GM23338 (cell line): ENCODE results near the gene FUT7. TPM values are rescaled to one million over a fixed set of nuclear protein-coding genes. Genes with fewer than 3 reads are reported as not detected.

Experiments used
- ATAC-seq: fragments of 200-7000 bp; cut with Tn5 transposase; 3 replicates; pipeline ENCODE4 v1.9.1; 2020
- DNase-seq: peaks from one replicate; pipeline ENCODE4 v3.0.0-alpha.2; 2015; ENCODE audit warnings: low spot score
- H2AFZ ChIP-seq: fragments of 200-600 bp; sonication (generic); 2 replicates; pipeline ENCODE4 v1.8.0; 2016; ENCODE audit warnings: antibody characterized with exemption, mild to moderate bottlenecking, moderate library complexity
- H3F3A ChIP-seq: fragments of 200-600 bp; sonication (generic); replicated peaks from 2 replicates; pipeline ENCODE4 v1.8.0; 2017; ENCODE audit warnings: antibody characterized with exemption, mixed run types, low read depth
- H3K27ac ChIP-seq: fragments of 200-600 bp; sonication (generic); 2 replicates; pipeline ENCODE4 v1.6.1; 2016; ENCODE audit warnings: low read depth
- H3K27me3 ChIP-seq: fragments of 200-600 bp; sonication (generic); 2 replicates; pipeline ENCODE4 v1.8.0; 2016; ENCODE audit warnings: mild to moderate bottlenecking, mixed run types, moderate library complexity; ENCODE audit not compliant: insufficient read depth
- H3K36me3 ChIP-seq: fragments of 200-600 bp; sonication (generic); 2 replicates; pipeline ENCODE4 v1.8.0; 2016; ENCODE audit warnings: mild to moderate bottlenecking; ENCODE audit not compliant: insufficient read depth
- H3K4me1 ChIP-seq: fragments of 200-600 bp; sonication (generic); 2 replicates; pipeline ENCODE4 v1.8.0; 2016; ENCODE audit warnings: mild to moderate bottlenecking, moderate library complexity; ENCODE audit not compliant: insufficient read depth
- H3K4me2 ChIP-seq: fragments of 200-600 bp; sonication (generic); 2 replicates; pipeline ENCODE4 v1.7.1; 2017; ENCODE audit warnings: mixed run types
- H3K4me3 ChIP-seq: fragments of 200-600 bp; sonication (generic); 2 replicates; pipeline ENCODE4 v1.6.1; 2016; ENCODE audit warnings: mixed run types
- H3K79me2 ChIP-seq: fragments of 200-600 bp; sonication (generic); replicated peaks from 2 replicates; pipeline ENCODE4 v1.8.0; 2017; ENCODE audit warnings: mild to moderate bottlenecking; ENCODE audit not compliant: insufficient read depth
- H3K9me2 ChIP-seq: fragments of 200-600 bp; sonication (generic); 2 replicates; pipeline ENCODE4 v1.8.0; 2017; ENCODE audit not compliant: insufficient read depth
- H4K20me1 ChIP-seq: fragments of 200-600 bp; sonication (generic); replicated peaks from 2 replicates; pipeline ENCODE4 v1.8.0; 2017; ENCODE audit warnings: mild to moderate bottlenecking; ENCODE audit not compliant: insufficient read depth
- H3K27ac Mint-ChIP-seq: 2 replicates; pipeline ENCODE4 v1.8.0; 2020; ENCODE audit warnings: inconsistent platforms, mild to moderate bottlenecking, moderate library complexity, mixed read lengths
- H3K27me3 Mint-ChIP-seq: 3 replicates; pipeline ENCODE4 v1.8.0; 2022; ENCODE audit warnings: low read depth, mild to moderate bottlenecking, moderate library complexity, mixed read lengths, inconsistent platforms; ENCODE audit not compliant: insufficient read depth, poor library complexity
- H3K36me3 Mint-ChIP-seq: 3 replicates; pipeline ENCODE4 v1.8.0; 2021; ENCODE audit warnings: low read depth, mild to moderate bottlenecking, inconsistent platforms, moderate library complexity, mixed read lengths
- H3K4me1 Mint-ChIP-seq: 3 replicates; pipeline ENCODE4 v1.8.0; 2020; ENCODE audit warnings: mild to moderate bottlenecking, inconsistent platforms, mixed read lengths
- H3K4me3 Mint-ChIP-seq: 3 replicates; pipeline ENCODE4 v1.8.0; 2021; ENCODE audit warnings: moderate library complexity, mild to moderate bottlenecking, inconsistent platforms, mixed read lengths
- H3K9me3 Mint-ChIP-seq: 3 replicates; pipeline ENCODE4 v1.8.0; 2020; ENCODE audit warnings: moderate library complexity, mild to moderate bottlenecking, inconsistent platforms, mixed read lengths
- CREB1 ChIP-seq: fragments of 250-450 bp; sonication (Bioruptor Pico); IDR thresholded peaks from 2 replicates; pipeline ENCODE4 v1.5.0; 2020; ENCODE audit warnings: low read depth, mild to moderate bottlenecking, moderate library complexity
- EZH2 ChIP-seq: fragments of 200-600 bp; sonication (generic); IDR thresholded peaks from one replicate; pipeline ENCODE4 v1.8.0; 2017; ENCODE audit warnings: antibody characterized with exemption, mild to moderate bottlenecking, low read depth; ENCODE audit not compliant: unreplicated experiment
- EZH2phosphoT487 ChIP-seq: fragments of 200-600 bp; sonication (generic); IDR thresholded peaks from one replicate; pipeline ENCODE4 v1.8.1; 2018; ENCODE audit warnings: antibody characterized with exemption; ENCODE audit not compliant: unreplicated experiment
- JUNB ChIP-seq: IDR thresholded peaks from one replicate; pipeline ENCODE4 v1.6.1; 2016; ENCODE audit warnings: antibody characterized with exemption; ENCODE audit not compliant: unreplicated experiment
- NANOG ChIP-seq: IDR thresholded peaks from 2 replicates; pipeline ENCODE4 v1.6.1; 2016; ENCODE audit warnings: antibody characterized with exemption, borderline replicate concordance
- POLR2AphosphoS5 ChIP-seq: IDR thresholded peaks from 2 replicates; pipeline ENCODE4 v1.6.1; 2016; ENCODE audit warnings: antibody characterized with exemption, low read depth
- STAT1 ChIP-seq: IDR thresholded peaks from one replicate; pipeline ENCODE4 v1.6.1; 2016; ENCODE audit warnings: antibody characterized with exemption; ENCODE audit not compliant: unreplicated experiment
- ZNF114 ChIP-seq: fragments of 250-450 bp; sonication (Bioruptor Pico); IDR thresholded peaks from 2 replicates; pipeline ENCODE4 v1.5.0; 2020; ENCODE audit warnings: mild to moderate bottlenecking, moderate library complexity
- ZNF331 ChIP-seq: fragments of 250-450 bp; sonication (Bioruptor Pico); IDR thresholded peaks from 2 replicates; pipeline ENCODE4 v1.5.0; 2020; ENCODE audit warnings: low read depth, mild to moderate bottlenecking, moderate library complexity
- ZNF462 ChIP-seq: fragments of 250-450 bp; sonication (Bioruptor Pico); IDR thresholded peaks from 2 replicates; pipeline ENCODE4 v1.5.0; 2020; ENCODE audit warnings: mild to moderate bottlenecking, moderate library complexity
- polyA plus RNA-seq: library from polyadenylated mRNA; unstranded; fragments of >200 nt; fragmentation: Nextera tagmentation; extraction: Ambion mirVana; gene quantifications from 2 replicates; pipeline ENCODE4 v1.2.1, GENCODE V29; 2016
- total RNA-seq: library from RNA; depleted of rRNA; stranded (reverse); fragments of >200 nt; shearing (Covaris generic); gene quantifications from 2 replicates; pipeline ENCODE4 v1.2.3, GENCODE V29; 2014
- TF ChIP-seq, protein P1 (sequence below): IDR thresholded peaks from one replicate; pipeline ENCODE4 v1.6.1; 2018; ENCODE audit warnings: antibody characterized with exemption; ENCODE audit not compliant: unreplicated experiment
- TF ChIP-seq, protein P2 (sequence below), 2 experiments: fragments of 200-600 bp in 1 of 2; sonication (generic) in 1 of 2; conservative IDR thresholded peaks; 2 replicates each; pipeline versions ENCODE4 v1.5.1 to v1.6.1; 2016 to 2017; ENCODE audit warnings: antibody characterized with exemption in 2 of 2, low read depth in 2 of 2, mild to moderate bottlenecking in 2 of 2, moderate library complexity in 1 of 2
- TF ChIP-seq, protein P3 (sequence below): IDR thresholded peaks from 2 replicates; pipeline ENCODE4 v1.6.1; 2016; ENCODE audit warnings: antibody characterized with exemption

FUT7 gene
- total and polyA plus RNA-seq, 2 experiments from 2014 or later: not detected

DNA sequence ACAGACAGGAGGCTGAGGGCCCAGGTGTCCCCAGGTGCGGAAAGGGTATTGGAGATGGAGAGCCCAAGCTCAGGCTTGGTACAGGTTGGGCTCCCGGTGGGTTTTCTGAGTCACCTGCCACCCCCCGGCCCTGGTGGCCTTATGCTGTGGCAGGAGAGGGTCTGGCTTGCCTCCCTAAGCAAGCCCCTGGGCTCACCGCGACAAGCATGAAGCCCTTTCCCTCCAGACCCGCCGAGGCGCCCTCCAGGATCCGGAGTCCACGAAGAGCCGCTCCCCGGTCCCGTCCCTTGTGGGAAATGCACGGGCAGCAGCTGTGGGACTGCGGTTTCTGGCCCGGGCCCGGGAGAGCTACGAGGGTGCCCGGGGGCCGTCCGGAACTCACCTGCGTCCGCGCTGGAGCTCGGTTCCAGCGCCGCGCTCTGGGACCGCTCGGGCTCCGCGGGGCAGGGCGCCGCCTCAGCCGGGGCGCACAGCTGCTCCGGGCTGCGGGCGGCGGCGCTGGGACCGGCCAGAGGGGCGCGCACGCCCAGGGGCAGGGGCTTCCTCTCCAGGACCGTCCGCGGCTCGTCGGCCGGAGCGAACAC lies 37.7 kb upstream of the FUT7 start:
- 0 out of 2 replicates have a peak, but pooled peaks cover 8% of the 10 kb centered on the region for H3K27me3 ChIP-seq
- Mint-ChIP-seq H3K9me3 (no peaks in the 10 kb centered on the region; the same call in 2 of the 3 replicates), H3K27me3 (peaks cover 14% of the 10 kb centered on the region), H3K36me3 (no peaks in the 10 kb centered on the region; the same call in 1 of the 3 replicates), H3K27ac (no peak overlapping the region), H3K4me3 (peak overlapping the region; percentile 66; the same call in 2 of the 3 replicates), H3K4me1 (peaks cover 17% of the 10 kb centered on the region)
- H3K4me2 ChIP-seq: peak overlapping the region; percentile 85
- H3K4me1 ChIP-seq: peaks cover 18% of the 10 kb centered on the region; the same call in 1 of the 2 replicates
- H4K20me1 ChIP-seq: peaks cover 11% of the 10 kb centered on the region; the same call in 1 of the 2 replicates
- ATAC-seq: peak; percentile 25
- peak overlapping the region; percentile 71 for H3K4me3 ChIP-seq
- H3F3A ChIP-seq: peaks cover 19% of the 10 kb centered on the region; the same call in 1 of the 2 replicates
- peak; percentile 60 for DNase-seq
- TF ChIP-seq, protein P1, sequence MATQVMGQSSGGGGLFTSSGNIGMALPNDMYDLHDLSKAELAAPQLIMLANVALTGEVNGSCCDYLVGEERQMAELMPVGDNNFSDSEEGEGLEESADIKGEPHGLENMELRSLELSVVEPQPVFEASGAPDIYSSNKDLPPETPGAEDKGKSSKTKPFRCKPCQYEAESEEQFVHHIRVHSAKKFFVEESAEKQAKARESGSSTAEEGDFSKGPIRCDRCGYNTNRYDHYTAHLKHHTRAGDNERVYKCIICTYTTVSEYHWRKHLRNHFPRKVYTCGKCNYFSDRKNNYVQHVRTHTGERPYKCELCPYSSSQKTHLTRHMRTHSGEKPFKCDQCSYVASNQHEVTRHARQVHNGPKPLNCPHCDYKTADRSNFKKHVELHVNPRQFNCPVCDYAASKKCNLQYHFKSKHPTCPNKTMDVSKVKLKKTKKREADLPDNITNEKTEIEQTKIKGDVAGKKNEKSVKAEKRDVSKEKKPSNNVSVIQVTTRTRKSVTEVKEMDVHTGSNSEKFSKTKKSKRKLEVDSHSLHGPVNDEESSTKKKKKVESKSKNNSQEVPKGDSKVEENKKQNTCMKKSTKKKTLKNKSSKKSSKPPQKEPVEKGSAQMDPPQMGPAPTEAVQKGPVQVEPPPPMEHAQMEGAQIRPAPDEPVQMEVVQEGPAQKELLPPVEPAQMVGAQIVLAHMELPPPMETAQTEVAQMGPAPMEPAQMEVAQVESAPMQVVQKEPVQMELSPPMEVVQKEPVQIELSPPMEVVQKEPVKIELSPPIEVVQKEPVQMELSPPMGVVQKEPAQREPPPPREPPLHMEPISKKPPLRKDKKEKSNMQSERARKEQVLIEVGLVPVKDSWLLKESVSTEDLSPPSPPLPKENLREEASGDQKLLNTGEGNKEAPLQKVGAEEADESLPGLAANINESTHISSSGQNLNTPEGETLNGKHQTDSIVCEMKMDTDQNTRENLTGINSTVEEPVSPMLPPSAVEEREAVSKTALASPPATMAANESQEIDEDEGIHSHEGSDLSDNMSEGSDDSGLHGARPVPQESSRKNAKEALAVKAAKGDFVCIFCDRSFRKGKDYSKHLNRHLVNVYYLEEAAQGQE: no peak
- no peak for TF ChIP-seq STAT1
- no peak for TF ChIP-seq ZNF114 (CRISPR knock-in tag)
- TF ChIP-seq EZH2: no peak
- TF ChIP-seq ZNF331 (CRISPR knock-in tag): no peak
- TF ChIP-seq, protein P2, sequence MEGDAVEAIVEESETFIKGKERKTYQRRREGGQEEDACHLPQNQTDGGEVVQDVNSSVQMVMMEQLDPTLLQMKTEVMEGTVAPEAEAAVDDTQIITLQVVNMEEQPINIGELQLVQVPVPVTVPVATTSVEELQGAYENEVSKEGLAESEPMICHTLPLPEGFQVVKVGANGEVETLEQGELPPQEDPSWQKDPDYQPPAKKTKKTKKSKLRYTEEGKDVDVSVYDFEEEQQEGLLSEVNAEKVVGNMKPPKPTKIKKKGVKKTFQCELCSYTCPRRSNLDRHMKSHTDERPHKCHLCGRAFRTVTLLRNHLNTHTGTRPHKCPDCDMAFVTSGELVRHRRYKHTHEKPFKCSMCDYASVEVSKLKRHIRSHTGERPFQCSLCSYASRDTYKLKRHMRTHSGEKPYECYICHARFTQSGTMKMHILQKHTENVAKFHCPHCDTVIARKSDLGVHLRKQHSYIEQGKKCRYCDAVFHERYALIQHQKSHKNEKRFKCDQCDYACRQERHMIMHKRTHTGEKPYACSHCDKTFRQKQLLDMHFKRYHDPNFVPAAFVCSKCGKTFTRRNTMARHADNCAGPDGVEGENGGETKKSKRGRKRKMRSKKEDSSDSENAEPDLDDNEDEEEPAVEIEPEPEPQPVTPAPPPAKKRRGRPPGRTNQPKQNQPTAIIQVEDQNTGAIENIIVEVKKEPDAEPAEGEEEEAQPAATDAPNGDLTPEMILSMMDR (conservative IDR thresholded peaks at IDR 0.05; ENCODE audit: low read depth in 2 of 2): no peak
- TF ChIP-seq ZNF462: no peak
- TF ChIP-seq, protein P3, sequence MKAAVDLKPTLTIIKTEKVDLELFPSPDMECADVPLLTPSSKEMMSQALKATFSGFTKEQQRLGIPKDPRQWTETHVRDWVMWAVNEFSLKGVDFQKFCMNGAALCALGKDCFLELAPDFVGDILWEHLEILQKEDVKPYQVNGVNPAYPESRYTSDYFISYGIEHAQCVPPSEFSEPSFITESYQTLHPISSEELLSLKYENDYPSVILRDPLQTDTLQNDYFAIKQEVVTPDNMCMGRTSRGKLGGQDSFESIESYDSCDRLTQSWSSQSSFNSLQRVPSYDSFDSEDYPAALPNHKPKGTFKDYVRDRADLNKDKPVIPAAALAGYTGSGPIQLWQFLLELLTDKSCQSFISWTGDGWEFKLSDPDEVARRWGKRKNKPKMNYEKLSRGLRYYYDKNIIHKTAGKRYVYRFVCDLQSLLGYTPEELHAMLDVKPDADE: no peak
- TF ChIP-seq EZH2phosphoT487: no peak
- TF ChIP-seq NANOG: no peak
- no peak for TF ChIP-seq POLR2AphosphoS5
- TF ChIP-seq JUNB: no peak
- no peak for TF ChIP-seq CREB1
- no peak overlapping the region for H3K27ac ChIP-seq
- no peak overlapping the region for H2AFZ ChIP-seq
- H3K9me2 ChIP-seq: no peaks in the 10 kb centered on the region
- no peaks in the 10 kb centered on the region; the same call in 1 of the 2 replicates for H3K36me3 ChIP-seq
- H3K79me2 ChIP-seq: peaks cover 10% of the 10 kb centered on the region; the same call in 1 of the 2 replicates
